Esophagus squamous epithelium (tissue), 4 donors: ENCODE measurements around the gene CHDH.

Experiments
- POLR2A ChIP-seq, 4 donors: fragments of 450-650 bp; IDR thresholded peaks; one replicate each; pipeline ENCODE4 v1.6.1; 2017; ENCODE audit warnings: antibody characterized with exemption in 4 of 4, mild to moderate bottlenecking in 4 of 4, moderate library complexity in 3 of 4
- TF ChIP-seq, protein P1 (sequence below), 6 experiments: fragments of 450-650 bp in 4 of 6; fragments of 200-600 bp in 2 of 6; sonication (generic) in 2 of 6; IDR thresholded peaks; one replicate each; pipeline ENCODE4 v1.5.1; 2016 to 2019; ENCODE audit warnings: antibody characterized with exemption in 6 of 6, mild to moderate bottlenecking in 4 of 6, moderate library complexity in 4 of 6

- no peak for TF ChIP-seq POLR2A (IDR thresholded peaks at IDR 0.05)
- TF ChIP-seq, protein P1, sequence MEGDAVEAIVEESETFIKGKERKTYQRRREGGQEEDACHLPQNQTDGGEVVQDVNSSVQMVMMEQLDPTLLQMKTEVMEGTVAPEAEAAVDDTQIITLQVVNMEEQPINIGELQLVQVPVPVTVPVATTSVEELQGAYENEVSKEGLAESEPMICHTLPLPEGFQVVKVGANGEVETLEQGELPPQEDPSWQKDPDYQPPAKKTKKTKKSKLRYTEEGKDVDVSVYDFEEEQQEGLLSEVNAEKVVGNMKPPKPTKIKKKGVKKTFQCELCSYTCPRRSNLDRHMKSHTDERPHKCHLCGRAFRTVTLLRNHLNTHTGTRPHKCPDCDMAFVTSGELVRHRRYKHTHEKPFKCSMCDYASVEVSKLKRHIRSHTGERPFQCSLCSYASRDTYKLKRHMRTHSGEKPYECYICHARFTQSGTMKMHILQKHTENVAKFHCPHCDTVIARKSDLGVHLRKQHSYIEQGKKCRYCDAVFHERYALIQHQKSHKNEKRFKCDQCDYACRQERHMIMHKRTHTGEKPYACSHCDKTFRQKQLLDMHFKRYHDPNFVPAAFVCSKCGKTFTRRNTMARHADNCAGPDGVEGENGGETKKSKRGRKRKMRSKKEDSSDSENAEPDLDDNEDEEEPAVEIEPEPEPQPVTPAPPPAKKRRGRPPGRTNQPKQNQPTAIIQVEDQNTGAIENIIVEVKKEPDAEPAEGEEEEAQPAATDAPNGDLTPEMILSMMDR (IDR thresholded peaks at IDR 0.05) = no peak
Observed at GRCh38 chr3:53818221-53819162, 27.7 kb downstream of the CHDH start.
